DMS53 treated with DMSO at 0.1 percent for 48 hours (cell line): ENCODE results near the gene CEP89.
"Not testable (repeated sequence)": the region's sequence is repeated elsewhere in the genome, so short reads cannot be mapped to it uniquely, and the experiment has no call there.

Experiments used
- DNase-seq: peaks from one replicate; lab custom pipeline; 2025; ENCODE audit not compliant: unreplicated experiment; lab: John Stamatoyannopoulos, UW

Gene CEP89

DNA sequence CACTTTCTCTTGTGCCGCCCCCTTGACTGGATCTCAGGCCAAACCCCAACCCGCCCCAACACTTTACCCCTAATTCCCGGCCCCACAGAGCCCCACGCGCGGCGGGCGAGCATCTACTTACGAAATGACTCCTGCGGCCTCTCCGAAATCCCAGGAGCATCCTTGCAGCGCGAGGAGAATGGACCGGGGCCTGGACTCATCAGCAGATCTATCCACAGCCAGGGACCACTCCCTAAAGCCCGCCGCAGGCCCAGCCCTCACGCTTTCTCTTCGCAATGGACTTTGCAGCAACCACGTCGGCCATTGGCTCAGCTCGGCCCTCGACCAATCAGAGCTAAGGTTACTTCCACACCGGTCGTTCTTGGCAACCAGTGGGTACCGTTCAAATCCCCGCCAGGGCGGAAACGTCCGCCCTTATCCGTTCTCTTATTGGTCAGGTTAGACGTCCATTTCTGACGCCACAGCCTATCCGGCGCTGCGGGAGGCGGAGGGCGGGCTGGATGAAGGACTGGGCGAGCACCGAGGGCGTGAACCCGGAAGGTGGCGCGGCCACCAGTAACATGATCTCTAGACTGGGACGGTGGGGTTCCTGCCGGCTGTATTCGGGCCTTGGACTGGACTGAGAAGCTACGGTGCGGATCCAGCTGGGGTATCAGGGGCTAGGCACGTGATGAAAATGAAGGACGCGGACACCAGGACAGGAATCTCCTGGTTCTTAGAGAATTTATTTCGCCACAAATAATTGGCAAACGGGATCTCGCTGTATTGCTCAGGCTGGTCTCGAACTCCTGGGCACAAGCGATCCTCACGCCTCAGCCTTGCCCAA lies at the start of gene CEP89, which contains the start of gene FAAP24:
TSS of gene CEP89 (minus strand) at position 244 of the 826 bp plus-strand sequence. CDS start at position 160, 84 bp downstream.
TSS of gene FAAP24 (plus strand) at position 528 of the 826 bp plus-strand sequence. CDS start 955 bp downstream, outside the sequence.
- peak; percentile 99 for DNase-seq

DNA sequence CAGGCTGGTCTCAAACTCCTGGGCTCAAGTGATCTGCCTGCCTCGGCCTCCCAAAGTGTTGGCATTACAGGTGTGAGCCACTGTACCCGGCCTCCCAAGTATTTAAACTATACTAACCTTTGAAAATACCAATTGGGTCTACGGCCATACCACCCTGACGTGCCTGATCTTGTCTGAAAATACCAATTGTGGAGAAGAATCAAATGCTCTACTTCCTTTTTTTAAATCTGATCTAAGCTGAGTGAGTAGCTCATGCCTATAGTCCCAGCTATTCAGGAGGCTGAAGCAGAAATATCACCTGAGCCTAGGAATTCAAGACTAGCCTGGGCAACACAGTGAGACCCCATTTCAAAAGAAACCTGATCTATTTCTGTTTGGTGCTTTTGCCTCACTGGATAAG lies 39.1 kb upstream of the CEP89 start:
- not testable (repeated sequence) for DNase-seq

DNA sequence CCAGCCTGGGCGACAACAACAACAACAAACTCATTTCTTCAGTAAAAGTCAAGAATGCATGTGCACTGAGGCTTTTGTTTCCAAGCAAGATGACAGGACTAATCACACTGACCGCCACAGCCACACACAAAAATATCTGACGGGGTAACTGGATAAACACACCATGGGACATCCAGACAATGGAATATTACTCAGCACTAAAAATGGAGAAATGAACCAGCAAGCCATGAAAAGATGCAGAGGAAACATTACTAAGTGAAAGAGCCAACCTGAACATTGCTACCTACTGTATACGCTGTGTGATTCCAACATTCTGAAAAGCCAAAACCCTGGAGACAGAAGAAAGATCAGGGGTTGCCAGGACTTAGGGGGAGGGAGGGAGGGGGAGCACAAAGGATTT lies 37.0 kb upstream of the CEP89 start:
- no peak for DNase-seq

DNA sequence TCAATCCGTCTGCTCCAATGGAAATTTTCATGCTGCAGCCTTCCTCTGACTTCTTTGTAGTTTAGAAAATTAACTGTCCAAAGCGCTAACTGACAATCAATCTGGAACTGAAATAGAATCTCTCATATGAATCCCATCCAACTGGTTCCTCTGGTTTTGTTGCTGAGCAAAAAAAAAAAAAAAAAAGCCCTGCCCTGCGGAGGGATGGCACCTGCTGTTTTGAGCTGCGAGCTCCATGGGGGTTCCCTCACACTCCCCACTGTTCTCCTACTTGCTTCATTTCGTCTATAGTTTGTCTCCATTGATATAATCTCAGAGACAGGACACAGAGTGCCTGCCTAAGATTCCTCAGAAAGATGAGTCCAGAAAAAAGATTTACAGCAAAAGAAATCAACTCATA lies 33.7 kb upstream of the CEP89 start:
- peak; percentile 92 for DNase-seq

DNA sequence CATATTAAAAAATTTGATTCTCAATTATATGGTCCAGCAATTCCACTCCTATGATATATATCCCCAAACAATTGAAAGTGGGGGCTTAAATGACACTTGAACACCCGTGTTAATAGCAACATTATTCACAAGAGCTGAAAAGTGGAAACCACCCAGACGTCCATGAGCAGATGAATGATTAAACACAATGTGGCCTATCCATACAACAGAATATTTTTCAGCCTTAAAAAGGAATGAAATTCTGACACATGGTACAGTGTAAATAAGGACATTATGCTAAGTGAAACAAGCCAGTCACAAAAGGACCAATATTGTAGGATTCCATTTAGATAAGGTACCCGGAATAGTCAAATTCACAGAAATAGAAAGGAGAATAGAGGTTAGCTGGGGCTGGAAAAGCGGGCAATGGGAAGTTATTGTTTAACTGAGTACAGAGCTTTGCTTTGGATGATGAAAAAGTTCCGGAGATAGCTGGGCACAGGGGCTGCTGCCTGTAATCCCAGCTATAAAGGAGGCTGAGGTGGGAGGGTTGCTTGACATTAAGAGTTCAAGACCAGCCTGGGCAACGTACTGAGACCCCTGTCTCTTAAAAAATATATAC lies 31.8 kb upstream of the CEP89 start:
- not testable (repeated sequence) for DNase-seq

DNA sequence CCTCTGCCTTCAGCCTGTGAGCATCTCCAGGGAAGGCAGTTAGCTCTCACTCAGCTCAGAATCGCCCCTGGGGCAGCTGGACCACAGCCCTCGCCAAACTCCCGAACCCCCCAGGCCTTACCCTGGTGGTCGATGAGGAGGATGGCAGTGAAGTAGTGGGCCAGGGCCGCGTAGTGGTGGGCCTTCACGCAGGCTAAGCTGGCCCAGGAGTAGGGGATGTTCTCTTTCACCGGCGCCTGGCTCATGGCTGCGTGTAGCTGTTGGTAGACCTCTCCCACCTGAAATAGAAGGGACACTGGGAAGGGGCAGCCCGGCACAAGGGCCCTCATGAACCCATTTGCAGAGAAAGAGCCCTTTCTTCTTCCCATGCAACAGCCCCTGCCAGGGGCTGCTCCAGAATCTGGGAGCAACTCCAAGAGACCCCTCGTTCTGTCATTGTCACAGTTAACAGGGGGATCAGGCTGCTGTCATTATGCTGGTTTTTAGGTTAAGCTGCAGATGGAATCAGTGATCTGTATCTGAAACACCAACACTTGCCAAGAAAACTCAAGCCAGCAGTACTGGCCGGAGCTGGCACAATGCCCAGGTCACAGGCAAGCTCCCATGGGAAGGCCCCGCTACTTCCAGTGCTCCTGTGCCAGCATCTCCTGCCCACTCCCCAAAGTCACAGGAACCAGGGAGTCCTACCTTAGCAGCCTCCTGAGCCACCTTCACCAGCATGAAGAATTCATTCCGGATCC lies 30.5 kb upstream of the CEP89 start:
- DNase-seq: not testable (repeated sequence)

DNA sequence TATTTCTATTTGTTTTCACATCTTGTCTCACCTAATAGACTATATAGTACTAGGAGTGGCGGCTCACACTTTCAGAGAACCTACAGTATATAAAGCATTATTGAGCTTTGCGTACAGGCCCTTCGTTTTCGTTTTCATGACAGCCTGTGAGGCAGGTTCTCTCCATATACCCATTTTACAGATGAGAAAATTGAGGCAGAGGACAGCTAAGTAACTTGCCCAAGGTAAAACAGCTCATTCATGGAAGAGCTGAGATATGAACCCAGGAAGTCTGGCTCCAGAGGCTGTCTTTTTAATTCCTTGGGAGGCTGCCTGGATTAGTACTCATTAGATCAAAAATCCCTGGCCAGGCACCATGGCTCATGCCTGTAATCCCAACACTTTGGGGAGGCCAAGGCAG lies 29.2 kb upstream of the CEP89 start:
- DNase-seq: no peak

DNA sequence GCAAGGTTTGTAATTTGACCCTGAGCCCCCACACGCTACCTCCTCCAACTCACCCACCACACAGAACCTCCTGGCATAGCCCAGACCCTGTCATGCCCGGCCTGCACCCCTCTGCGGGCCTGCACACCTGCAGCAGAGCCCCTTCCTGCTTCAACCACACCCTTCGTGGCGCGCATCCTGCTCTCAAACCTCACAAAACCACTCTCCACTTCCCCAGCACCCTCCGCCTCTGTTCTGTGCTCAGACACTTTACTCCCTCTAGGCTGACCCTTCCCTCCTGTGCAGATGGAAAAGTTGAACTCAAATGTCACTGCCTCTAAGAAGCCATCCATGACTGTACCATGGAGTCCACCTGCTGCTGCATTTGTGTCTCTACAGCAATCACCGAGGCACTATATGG lies 28.8 kb upstream of the CEP89 start:
- no peak for DNase-seq

DNA sequence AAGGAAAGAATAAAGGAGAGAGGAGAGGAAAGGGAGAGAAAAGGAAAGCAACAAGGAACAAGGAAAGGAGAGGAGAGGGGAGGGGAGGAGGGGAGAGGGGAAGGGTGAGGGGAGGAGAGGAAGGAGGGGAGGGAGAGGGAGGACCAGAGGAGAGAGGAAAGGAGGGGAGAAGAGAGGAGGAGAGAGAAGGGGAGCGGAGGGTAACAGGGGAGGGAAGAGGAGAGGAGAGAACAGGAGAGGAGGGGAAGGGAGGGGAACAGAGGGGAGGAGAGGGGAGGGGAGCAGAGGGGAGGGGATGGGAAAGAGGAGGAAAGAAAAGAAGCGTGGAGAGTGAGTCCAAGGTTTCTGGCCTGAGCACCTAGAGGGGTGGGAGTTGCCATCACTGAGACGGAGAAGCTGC lies 27.0 kb upstream of the CEP89 start:
- DNase-seq: no peak

DNA sequence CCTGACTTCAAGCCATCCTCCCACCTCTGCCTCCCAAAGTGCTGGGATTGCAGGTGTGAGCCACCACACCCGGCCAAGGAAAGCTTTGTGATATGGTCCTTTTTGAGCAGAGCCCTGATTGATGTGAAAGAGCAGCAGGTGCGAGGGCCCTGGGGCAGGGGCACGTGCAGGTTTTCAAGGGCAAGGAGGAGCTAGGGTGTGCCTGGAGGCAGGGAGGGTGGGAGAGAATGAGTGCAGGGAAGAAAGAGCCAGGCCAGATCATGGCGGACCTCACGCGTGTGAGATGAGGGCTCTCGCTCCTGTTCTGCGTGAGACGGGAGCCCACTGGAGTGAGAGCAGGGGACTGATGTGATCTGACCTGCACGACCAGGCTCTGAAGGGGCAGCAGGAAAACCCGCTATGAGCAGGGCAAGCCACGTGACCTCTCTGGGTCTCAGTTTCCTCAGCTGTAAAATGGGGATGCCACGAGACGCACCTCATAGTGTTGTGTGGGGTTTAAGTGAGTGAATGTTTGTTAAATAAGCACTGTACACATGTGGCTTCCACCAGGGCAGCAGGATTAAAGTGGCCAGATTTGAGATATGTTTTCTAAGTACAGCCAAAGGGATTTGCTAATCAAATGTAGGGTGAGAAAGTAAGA lies 26.1 kb upstream of the CEP89 start:
- no peak for DNase-seq

DNA sequence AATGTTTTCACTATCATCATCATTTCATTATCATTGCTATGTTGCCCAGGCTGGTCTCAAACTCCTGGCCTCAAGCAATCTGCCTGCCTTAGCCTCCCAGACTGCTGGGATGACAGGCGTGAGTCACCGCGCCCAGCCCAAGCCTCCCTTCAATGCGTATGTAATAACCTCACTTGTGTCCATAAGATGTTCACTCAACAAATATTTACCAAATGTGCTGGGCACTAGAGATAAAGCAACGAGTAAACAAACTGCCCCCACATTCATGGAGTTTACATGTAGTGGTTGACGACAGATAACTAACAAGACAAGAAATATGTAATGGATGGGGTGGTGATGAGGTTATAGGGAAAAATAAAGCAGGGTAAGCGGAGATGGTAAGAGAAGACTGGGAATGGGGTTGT lies 25.3 kb upstream of the CEP89 start:
- peak; percentile 77 for DNase-seq

DNA sequence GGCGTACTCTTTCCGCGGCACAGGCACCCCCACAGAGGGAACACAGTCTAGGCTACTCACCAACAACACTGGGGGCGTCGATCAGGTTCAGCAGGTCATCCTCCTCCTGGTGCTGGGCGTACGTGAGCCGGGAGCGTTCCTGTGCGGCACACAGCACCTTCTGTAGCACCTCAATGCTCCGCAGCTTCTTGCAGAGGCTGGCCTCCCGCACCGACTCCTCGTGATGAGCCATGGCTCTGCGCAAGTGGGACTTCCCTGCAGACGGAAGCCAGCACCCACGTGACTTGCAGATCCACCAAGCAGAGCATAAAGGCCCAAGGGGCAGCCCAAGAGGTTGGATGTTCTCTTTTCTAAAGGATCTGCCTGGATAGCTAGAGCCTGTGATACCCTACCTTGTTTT lies 24.2 kb upstream of the CEP89 start:
- not testable (repeated sequence) for DNase-seq

DNA sequence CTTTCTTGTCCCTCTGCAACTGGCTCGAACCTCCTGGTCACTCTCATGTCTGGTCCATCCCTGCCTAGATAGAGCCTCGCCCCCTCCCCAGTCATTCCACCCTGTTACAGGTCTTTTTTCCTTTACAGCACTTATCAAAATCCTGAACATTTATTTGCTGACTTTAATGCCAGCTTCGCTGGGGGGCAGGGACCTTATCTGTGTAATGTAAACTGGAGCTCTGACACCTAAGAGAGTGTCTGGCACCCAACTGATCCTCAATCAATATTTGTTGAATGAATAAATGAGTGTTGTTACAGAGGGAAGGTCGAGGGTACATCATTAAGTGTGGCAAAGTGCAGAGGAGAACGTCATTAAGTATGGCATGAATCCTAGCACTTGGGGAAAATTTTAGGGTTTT lies 17.0 kb upstream of the CEP89 start:
- DNase-seq: no peak

DNA sequence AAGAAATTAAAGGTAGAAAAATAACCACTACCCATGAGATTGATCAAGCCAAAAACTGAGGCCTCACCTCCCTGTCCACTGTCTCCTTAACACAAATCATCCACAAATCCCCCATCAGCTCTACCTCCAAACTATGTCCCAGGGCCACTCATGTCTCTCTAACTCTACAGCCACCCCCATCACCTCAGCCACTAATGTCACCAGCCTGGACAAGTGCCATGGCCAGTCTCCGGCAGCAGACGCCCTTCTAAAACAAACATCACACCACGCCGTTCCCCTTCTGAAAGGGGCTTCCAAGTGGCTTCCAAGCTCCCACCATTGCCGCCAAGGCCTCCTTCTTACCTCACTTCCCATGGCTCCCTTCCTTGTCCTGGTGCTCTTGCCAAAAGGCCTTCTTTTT lies 16.5 kb upstream of the CEP89 start:
- not testable (repeated sequence) for DNase-seq

DNA sequence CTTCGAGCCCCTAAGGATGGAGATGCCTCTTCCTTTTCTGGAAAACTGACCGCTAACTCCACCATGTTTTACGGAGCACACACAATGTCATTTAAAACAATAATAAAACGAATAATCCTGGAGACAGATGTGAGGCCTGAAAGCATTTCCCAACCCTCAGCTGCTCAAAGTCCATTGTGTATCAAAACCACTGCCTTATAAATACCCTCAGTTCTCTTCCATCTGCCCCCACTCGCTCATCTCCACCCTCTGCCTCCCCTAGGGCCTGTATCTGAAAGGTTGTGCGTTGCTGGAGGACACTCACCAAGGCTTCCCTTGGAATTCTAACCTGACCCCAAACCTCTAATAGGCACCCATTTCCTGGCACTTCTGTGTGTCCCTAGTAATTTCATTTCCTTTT lies 10.7 kb upstream of the CEP89 start:
- DNase-seq: not testable (repeated sequence)

DNA sequence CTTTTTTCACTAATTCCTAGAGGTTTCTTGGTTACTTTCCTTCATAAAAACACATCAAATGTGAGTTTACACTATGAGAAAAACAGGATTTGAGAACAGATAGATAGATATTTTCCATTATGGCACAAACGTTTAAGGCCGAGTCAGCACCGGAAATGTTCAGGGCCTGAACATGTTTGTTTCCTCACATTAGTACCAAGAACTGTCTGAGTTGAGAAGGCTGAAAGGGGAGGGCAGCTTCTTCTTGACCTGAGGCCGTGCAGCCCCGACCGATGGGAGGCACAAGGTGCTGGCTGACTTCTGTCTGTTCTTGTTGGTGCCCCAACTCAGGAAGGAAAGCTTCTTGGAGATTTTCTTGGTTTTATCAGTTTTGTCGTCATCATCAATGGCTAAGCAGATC lies 8.0 kb upstream of the CEP89 start:
- not testable (repeated sequence) for DNase-seq

DNA sequence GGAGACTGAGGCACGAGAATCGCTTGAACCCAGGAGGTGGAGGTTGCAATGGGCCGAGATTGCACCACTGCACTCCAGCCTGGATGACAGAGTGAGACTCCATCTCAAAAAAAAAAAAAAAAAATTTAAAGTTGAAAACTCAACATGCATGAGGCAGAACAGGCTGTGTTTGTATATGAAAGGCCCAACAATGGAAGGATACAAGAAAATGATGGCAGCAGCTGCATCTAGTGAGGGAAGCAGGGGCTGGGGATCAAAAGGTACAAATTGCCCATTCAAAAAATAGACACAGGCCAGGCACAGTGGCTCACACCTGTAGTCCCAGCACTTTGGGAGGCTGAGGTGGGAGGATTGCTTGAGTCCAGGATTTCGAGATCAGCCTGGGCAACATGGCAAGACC lies 6.1 kb upstream of the CEP89 start:
- DNase-seq: not testable (repeated sequence)

DNA sequence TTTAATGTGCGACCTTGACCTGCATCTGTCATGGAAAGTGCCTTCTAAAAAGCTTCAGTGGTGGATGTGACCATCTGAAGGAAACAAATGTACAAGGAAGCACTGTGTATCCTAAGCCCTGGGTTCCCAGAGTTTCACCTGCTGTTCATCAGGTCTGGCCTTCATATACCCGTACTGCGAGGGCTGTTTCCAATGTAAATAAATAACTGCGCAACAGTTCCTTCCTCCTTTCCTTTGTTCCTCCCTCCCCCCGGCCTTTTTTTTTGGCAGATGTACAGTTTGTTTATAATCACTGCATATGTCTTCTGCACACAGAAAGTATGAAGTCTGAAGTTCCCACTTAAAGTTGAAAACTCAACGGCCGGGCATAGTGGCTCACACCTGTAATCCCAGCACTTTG lies 5.5 kb upstream of the CEP89 start:
- peak; percentile 69 for DNase-seq

DNA sequence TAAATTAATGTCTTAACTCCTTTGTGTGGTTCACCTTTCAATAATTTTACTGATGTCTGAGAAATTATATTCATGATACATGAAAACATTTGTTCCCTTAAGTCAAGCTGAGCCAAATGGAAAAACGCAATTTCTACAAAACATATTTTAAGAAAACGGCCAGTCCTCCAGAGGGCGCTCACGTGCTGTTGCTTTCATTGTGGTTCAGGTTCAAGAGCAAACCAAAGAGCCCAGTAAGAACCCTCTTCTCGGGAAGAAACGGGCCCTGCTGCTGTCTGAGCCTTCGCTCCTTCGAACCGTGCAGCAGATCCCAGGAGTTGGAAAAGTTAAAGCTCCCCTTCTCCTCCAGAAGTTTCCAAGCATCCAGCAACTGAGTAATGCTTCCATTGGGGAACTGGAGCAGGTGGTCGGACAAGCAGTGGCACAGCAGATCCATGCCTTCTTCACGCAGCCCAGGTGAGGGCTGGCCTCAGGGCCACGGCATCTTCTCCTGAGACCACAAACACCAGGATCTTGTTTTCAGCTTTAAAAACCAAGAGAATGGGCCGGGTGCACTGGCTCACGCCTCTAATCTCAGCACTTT lies 4.6 kb upstream of the CEP89 start:
- peak; percentile 68 for DNase-seq

DNA sequence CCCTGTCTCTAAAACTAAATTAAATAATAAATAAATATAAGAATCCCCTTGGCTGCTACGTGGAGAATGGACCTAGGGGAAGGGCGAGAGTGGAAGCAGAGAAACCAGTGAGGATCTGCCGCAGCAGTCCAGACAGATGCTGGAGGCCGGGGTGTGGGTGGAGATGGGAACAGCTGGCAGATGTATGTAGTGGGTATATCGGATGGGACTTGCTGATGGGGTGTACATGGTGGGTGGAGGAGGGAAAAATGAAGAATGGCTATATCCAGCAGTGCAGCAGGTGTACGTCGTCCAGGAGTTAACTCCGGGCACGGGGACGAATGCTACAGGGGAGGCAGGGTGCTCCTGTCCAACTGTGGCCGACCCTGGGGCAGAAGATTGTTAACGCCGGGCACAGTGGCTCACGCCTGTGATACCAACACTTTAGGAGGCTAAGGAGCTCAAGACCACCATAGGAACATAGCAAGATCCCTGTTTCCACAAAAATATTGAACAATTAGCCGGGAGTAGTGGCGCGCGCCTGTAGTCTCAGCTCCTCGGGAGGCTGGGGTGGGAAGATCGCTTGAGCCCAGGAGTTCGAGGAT lies 654 bp downstream of the CEP89 start:
- DNase-seq: no peak

DNA sequence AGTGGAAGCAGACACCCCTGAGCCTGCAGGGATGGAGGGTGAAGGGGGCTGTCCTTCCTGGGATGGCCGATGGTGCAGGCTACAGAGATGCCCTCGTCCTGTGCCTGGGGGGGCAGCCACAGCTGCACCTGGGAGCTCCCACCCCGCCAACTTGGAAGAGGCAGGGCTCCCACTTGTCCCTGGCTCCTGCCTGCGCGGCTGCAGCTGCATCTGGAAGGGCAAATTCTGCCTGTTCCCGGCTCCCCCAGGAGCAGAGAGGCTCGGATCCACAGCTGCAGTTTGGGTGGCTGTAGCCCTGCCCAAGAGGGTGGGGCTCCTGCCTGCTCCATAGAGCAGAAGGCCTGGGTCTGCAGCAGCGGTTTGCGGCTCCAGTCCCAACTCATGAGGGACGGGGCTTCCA lies 2.2 kb downstream of the CEP89 start:
- DNase-seq: no peak
